DMS 273 treated with DMSO at 0.1 percent for 48 hours (cell line): Measurements from ENCODE around the gene PCDHA6.
"Not testable (repeated sequence)": the region's sequence is repeated elsewhere in the genome, so short reads cannot be mapped to it uniquely, and the experiment has no call there.

Experiments
- DNase-seq: peaks from one replicate; lab custom pipeline; 2025; lab: John Stamatoyannopoulos, UW

The PCDHA6 gene

GRCh38 chr5:140821375-140822280, 6.1 kb upstream of the PCDHA6 start, which contains the start of gene PCDHA5:
TSS of gene PCDHA5 (plus strand) at chr5:140821613.
- no peak for DNase-seq

- DNase-seq: no peak
Measured at GRCh38 chr5:140822281-140822629, 5.5 kb upstream of the PCDHA6 start.

DNA sequence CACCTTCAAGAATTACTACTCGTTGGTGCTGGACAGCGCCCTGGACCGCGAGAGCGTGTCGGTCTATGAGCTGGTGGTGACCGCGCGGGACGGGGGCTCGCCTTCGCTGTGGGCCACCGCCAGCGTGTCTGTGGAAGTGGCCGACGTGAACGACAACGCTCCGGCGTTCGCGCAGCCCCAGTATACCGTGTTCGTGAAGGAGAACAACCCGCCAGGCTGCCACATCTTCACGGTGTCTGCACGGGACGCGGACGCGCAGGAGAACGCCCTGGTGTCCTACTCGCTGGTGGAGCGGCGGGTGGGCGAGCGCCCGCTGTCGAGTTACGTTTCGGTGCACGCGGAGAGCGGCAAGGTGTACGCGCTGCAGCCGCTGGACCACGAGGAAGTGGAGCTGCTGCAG, 4.8 kb upstream of the PCDHA6 start:
- DNase-seq: not testable (repeated sequence)

DNA sequence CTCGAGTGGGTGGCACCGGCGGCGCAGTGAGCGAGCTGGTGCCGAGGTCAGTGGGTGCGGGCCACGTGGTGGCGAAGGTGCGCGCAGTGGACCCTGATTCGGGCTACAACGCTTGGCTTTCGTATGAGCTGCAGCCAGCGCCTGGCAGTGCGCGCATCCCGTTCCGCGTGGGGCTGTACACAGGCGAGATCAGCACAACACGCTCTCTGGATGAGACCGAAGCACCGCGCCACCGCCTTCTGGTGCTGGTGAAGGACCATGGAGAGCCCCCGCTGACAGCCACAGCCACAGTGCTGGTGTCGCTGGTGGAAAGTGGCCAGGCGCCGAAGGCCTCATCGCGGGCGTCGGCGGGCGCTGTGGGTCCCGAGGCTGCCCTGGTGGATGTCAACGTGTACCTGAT, 4.3 kb upstream of the PCDHA6 start:
- no peak for DNase-seq

- no peak for DNase-seq
Measured at GRCh38 chr5:140828362-140828737, 590 bp downstream of the PCDHA6 start.

- not testable (repeated sequence) for DNase-seq
Measured at GRCh38 chr5:140829511-140830501, 2.0 kb downstream of the PCDHA6 start.

GRCh38 chr5:140833993-140834392, 6.2 kb downstream of the PCDHA6 start, which contains the start of gene PCDHA7:
TSS of gene PCDHA7 (plus strand) at chr5:140834269. CDS start at chr5:140834384, 115 bp downstream.
- DNase-seq: no peak

GRCh38 chr5:140834439-140835008, 6.8 kb downstream of the PCDHA6 start:
- not testable (repeated sequence) for DNase-seq

GRCh38 chr5:140835622-140836510, 8.1 kb downstream of the PCDHA6 start:
- no peak for DNase-seq

DNA sequence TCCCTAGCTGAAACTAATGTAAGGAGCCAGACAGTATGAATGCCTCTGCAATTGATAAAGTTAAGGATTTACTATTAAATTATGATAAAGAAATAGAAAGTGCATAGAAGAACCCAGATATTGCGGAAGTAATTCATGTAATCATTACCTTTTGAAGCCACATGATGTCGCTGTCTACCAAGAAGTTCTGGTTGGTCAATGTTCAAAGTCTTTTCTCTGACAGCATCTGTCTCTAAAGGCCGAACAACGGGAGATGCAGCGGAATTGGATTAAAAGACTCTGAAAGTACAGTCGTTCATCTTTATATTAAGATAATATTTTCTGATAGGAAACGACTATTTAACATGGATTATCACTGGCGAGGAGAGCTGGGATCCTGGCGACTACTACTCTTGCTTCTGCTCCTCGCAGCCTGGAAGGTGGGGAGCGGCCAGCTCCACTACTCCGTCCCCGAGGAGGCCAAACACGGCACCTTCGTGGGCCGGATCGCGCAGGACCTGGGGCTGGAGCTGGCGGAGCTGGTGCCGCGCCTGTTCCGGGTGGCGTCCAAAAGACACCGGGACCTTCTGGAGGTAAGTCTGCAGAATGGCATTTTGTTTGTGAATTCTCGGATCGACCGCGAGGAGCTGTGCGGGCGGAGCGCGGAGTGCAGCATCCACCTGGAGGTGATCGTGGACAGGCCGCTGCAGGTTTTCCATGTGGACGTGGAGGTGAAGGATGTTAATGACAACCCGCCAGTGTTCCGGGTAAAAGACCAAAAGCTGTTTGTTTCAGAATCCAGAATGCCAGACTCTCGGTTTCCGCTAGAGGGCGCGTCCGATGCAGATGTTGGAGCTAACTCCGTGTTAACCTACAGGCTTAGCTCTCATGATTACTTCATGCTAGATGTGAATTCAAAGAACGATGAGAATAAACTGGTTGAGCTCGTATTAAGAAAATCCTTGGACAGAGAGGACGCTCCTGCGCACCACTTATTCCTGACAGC, 13.5 kb downstream of the PCDHA6 start, which contains the start of gene PCDHA8:
PCDHA8 (plus strand) TSS at position 210 of the 985 bp plus-strand sequence; CDS start at position 345, 135 bp downstream.
- DNase-seq: no peak

- no peak for DNase-seq
Measured at GRCh38 chr5:140842798-140843733, 15.3 kb downstream of the PCDHA6 start.

- not testable (repeated sequence) for DNase-seq
Measured at GRCh38 chr5:140848139-140849102, 20.7 kb downstream of the PCDHA6 start, which contains the start of gene PCDHA9. TSS of gene PCDHA9 (plus strand) at chr5:140848382. CDS start at chr5:140848496, 114 bp downstream.

- not testable (repeated sequence) for DNase-seq
Measured at GRCh38 chr5:140849831-140850634, 22.3 kb downstream of the PCDHA6 start.

GRCh38 chr5:140855772-140856674, 28.3 kb downstream of the PCDHA6 start, which contains the start of gene PCDHA10:
TSS of gene PCDHA10 (plus strand) at chr5:140855897. CDS start at chr5:140856049, 152 bp downstream.
- DNase-seq: no peak
